ENCODE results near the gene NEURL1B. TPM values are rescaled to one million over a fixed set of nuclear protein-coding genes. Genes with fewer than 3 reads are reported as not detected.

The NEURL1B gene
- total and polyA plus RNA-seq, 12 donors: 14.4 to 45.8 (median 21.6) TPM

GRCh38 chr5:172624083-172624995, 16.7 kb upstream of the NEURL1B start:
- Histone ChIP-seq H3K9me3 (no peaks in the 10 kb centered on the region), H3K4me3 (no peak overlapping the region), H3K36me3 (no peaks in the 10 kb centered on the region), H3K4me1 (peaks cover 0 to 5% (median 0%) of the 10 kb centered on the region in 9 donors), H3K27ac (peak overlapping the region in 2 of 10 donors; percentile 48 to 57), H3K27me3 (no peaks in the 10 kb centered on the region)
- DNase-seq (no peak), ATAC-seq (peak in 3 of 8 donors; percentile 34 to 58 (median 35))
- TF ChIP-seq CTCF (IDR thresholded peaks at IDR 0.05): no peak
- 86 to 89% methylated on average over 17 of the region's 17 CpGs for WGBS, 2 donors
- intact Hi-C loops (cut with DNase I): no loop called here

- Histone ChIP-seq H3K4me1 (peaks cover 0 to 5% (median 0%) of the 10 kb centered on the region in 9 donors), H3K36me3 (no peaks in the 10 kb centered on the region), H3K9me3 (no peaks in the 10 kb centered on the region), H3K27ac (peak overlapping the region in 1 of 10 donors; percentile 57), H3K27me3 (no peaks in the 10 kb centered on the region), H3K4me3 (no peak overlapping the region)
- DNase-seq: no peak
- intact Hi-C loops (cut with DNase I): no loop called here
- WGBS, 2 donors: 78 to 85% methylated on average over 10 of the region's 10 CpGs
- ATAC-seq: peak in 1 of 8 donors; percentile 14
- no peak for TF ChIP-seq CTCF (IDR thresholded peaks at IDR 0.05)
These were observed 15.8 kb upstream of the NEURL1B start for GRCh38 chr5:172624996-172625964.

- intact Hi-C loops (cut with DNase I): no loop called here
- WGBS, 2 donors: 95 to 98% methylated on average over 8 of the region's 8 CpGs
These were observed 15.0 kb upstream of the NEURL1B start for GRCh38 chr5:172626031-172626581.

More at GRCh38 chr5:172626031-172626581, 15.0 kb upstream of the NEURL1B start:
- DNase-seq: no peak
- ATAC-seq: no peak
- TF ChIP-seq CTCF (IDR thresholded peaks at IDR 0.05): no peak
- H3K27me3 ChIP-seq: no peaks in the 10 kb centered on the region
- H3K4me3 ChIP-seq: no peak overlapping the region
- no peak overlapping the region for H3K27ac ChIP-seq
- no peaks in the 10 kb centered on the region for H3K9me3 ChIP-seq
- H3K36me3 ChIP-seq: no peaks in the 10 kb centered on the region
- H3K4me1 ChIP-seq: peaks cover 0 to 5% (median 0%) of the 10 kb centered on the region in 9 donors
